ENCODE results near the gene IL17B.

The IL17B gene

DNA sequence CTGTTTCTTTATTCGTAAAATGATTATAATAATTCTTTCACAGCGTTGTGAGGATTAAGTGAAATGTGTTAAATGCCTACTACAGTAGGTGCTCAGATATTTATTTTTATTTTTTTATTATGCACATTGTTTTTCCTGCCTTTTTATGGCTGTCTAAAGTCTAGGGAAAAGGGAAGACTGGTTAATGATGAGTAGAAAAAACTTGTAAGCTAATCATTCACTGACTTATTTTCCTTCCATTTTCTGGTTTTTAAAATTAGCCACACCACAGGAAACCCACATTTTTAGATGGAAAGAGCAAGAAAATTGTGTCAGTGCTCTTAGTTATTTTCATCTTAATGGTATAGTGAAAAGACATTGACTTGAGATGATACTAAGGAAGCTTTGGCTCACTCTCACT, 25.2 kb downstream of the IL17B start:
- no peak for DNase-seq

DNA sequence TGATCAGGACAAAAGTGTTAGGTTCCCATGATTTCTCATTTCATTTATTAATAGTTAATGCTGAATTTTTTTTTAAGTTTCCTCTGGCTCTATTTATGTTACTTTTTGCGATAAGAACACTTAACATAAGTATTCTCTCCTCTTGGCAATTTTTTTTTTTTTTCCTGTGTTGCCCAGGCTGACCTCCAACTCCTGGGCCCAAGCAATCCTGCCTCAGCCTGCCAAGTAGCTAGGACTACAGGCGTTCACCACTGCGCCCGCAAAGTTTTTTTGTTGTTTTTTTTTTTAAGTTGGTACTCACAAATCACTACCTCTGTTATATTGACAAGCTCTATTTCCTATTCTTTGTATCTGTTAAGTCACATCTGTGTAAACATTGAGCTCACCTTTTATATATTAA, 26.9 kb downstream of the IL17B start:
- DNase-seq, result no peak

DNA sequence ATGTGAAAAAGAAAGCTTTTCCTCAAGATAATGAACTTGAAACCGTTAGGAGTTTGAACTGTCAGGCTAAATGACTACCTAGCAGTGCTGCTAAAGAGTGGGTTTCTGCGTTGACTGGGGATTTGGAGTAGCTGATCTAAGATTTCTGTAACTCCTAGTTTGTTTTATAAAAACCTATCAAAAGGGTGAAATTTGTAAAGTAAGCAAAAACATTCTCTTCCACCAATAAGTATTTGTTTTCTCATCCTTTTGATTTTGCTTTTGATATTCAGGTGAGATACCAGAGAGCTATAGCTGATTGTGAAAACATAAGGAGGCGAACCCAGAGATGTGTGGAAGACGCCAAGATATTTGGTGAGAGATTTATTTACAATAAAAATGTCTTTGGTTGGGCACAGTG, 29.7 kb downstream of the IL17B start:
- DNase-seq, result no peak

DNA sequence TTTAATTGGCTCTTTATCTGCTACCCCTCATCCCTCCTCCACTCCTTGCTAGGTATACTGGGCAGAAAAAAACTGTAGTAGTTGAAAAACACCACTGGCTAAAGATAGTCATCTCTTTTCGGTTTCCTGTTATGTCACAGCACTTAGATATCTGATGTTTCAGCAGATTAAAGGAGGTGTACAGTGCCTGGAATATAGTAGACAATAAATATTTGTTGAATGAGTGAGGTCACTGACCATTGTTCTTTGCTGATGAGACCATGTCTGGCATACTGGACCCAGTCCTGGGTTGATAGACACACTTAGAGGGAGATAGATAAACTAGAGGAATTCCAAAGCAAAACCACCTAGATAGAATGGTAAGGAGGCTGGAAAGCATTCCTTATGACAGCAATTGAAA, 30.6 kb downstream of the IL17B start:
- DNase-seq, result no peak

DNA sequence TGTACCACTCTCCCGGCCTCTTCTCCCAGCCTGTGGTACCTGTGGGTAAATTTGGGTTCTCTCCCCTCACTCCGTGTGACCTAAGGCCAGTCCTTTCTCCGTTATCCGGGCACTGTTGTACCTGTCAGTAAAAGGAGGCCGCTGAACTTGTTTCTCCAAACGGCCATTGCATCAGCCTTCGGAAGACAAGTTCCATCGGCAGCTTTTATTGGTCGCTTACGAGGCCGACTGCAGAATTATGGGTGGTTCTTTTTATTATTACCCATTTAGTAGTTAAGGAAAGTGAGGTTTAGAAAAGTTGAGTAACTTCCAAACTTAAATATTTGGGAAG, 33.2 kb downstream of the IL17B start:
- no peak for DNase-seq

DNA sequence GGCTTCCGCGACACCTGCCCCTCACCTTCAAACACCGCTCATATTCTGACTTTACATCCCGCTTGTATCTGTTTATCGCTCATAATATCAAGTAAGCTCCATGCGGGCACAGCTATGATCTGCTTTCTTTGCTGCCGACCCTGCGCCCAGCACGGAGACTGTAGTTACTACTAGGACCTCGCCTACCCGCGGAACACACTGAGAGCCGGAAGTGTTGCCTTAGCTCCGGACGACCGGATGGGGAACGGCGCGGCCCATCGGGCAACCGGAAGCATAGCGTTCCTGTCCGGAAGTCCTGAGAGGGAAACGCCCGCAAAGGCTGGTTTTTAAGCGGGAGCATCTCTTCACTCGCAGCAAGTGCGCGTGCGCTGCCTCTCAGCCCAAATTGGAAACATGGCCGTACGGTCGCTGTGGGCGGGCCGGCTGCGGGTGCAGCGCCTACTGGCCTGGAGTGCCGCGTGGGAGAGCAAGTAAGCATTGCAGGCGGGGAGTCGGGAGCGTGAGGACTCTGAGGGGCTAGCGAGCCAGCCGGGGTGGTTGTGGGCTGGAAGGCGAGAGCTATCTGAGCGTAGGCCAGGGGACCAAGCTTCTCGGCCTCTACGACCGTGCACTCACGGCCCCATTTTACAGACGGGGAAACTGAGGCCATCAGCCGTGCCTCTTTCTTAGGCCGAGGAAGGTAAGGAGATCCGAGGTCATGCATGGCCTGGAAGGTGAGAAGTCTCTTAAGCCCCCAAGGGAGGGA, 33.8 kb downstream of the IL17B start, which contains the start of gene GRPEL2:
Gene GRPEL2 (plus strand): TSS at position 353 of the 745 bp plus-strand sequence. CDS start 41 bp downstream, at position 394.
- DNase-seq, result peak; percentile 94

DNA sequence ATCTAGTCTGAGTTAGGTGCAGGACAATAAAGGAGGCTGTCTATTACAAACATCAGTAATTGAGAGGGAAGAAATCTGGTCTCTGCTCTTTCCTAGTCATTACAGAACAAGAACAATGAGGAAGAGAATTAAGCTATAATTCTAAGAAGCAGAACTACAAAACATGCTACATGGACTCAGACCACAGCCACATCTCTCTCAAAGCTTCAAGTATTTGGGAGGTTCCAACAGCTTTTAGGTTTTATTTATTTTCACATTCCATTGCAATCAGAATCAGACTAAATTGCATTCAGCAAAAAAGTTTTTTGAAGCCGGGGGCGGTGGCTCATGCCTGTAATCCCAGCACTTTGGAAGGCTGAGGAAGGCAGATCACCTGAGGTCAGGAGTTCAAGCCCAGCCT, 34.9 kb downstream of the IL17B start:
- no peak for DNase-seq

DNA sequence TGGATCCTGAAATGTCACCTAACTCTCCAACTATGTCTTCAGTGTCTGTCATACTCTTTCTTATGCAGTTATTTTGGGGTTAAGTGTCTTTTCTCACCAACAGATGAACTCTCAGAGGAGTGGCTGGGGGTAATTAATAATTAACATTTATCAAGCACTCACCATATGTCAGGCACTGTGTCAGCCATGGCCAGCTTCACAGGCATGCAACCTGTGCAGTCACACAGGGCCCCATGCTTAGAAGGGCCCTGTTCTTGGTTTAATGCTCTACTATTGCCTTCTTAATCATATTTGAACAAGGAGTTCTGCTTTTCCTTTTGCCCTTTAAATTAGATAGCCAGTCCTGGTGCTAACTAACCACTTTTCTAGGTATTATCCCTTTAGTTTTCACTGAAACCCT, 37.2 kb downstream of the IL17B start:
- no peak for DNase-seq

DNA sequence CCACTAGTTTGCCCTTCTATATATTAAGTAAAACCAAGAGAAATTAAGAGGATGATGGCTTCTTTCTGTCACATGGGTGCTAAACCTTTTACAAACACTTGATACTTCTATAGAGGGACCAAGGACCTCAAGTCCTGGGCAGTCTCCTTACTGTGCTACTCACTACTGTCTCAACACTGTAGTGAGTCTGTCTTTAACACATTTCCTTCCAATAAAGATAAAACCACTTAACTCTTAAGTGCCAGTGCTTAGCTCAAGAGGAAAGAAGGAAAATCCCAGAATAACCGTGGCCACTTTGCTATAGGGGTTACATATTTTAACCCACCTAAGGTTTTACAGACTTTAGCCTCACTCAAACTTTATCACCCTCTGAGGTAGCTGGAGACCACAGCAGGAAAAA, 38.2 kb downstream of the IL17B start:
- no peak for DNase-seq

DNA sequence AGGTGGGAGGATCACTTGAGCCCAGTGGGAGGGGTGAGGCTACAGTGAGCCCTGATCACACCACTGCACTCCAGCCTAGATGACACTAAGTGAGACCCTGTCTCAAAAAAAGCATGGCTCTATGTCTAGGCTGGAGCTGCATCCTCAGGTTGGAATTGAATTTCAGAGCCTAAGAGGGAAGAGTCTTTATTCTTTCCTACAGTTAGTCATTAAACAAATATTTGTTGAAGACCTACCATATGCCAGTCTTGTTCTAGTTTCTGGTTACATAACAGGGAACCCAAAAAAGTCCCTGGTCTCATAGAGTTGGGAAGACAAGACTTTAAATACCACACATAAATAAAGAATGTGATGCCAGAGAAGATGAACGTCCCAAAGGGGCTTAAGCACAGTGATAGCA, 40.7 kb downstream of the IL17B start:
- DNase-seq, result no peak

DNA sequence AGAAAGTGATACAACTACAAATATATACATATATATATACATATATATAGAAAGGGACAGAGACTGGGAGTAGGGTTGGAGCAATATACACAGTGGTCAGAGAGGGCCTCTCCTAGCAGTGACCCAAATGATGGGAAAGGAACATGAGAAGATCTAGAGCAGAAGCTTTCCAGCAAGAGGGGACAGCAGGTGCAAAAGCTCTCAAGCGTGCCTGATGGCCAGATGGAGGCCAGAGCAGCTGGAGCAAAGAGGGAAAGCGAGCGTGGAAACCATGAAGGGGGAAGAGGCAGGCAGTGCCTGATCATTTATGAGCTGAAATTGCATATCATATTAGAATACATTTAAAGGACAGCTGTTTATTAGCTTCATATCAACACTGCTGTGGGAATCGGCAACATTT, 41.4 kb downstream of the IL17B start:
- no peak for DNase-seq

DNA sequence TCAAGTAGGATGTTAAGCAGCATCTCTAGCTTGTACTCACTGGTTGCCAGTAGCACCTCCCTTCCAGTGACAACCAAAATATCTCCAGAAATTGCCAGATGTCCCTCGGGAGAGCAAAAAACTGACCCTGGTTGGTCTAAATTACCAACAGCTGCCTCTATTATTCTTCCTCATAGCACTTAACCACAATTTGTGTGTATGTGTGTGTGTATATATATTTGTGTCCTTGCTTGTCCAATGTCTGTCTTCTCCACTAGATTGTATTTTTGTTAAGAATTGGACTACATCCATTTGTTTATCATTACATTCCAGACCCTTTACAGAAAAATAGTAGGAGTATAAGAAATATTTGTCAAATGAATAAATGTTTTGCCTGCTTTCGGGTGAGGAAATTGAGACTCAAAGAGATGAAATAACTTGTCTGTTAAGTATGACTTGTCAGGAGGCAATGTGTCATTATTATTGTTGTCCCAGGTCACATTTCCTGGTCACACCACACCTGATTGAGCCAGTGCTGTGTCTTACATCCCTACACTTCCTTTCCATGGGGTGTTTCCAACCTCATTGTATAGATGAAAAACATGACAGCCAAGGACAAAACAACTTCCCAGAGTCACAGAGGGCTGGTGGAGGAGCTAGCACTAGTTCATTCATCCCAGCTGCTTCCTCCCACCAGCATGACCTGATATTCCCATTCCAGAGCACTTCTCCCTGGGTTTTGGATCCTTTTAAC, 45.2 kb downstream of the IL17B start:
- DNase-seq, result no peak

DNA sequence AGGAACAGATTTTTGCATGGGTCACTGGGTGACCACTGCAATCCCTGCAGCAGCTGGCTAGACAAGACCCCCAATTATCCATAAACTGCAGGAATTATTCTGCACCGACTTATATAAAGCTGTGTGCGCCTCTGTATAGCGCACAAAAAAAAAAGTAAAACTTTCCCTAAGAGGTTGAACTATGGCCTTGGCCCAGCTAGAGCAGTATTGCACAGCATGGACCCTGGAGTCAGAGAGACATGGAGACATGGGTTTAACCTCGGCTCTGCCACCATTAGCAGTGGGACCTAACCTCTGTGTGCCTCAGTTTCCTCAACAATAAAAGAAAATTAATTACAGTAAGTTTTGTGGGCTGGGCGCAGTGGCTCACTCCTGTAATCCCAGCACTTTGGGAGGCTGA, 50.9 kb downstream of the IL17B start:
- DNase-seq, result no peak

DNA sequence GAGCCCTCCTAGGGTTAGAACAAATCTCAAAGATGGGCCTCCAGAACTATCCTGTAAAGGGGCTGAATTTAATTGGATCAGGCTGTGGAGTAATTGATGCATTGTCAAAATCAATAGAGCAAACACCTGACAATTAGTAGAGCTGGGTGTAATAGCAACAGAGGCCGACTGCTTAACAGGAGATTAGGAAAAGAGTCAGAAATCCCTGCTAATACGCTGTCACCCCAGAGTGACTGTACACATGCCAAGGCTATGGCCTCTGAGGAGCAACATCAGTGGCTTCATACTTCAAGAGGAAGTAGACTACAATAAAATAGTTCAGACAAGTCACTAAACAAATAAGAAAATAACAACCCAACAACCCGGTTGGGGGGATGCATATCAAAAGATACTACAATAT, 52.5 kb downstream of the IL17B start:
- DNase-seq, result no peak

DNA sequence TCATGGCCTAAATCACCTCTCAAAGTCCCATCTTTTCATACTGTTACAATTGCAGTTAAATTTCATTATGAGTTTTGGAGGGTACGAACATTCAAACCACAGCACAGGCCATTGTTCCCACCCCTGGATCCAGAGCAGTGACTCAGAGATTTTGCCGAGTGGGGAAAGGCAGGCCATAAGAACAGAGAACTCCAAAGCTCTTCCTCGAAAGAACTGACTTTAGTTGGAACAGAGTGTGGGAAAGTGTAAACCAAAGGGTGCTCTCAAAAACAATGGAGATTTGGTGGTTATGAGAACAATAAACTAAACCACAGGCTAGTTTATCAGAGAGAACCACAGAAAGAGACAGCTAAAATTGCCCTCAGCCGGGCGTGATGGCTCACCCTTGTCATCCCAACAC, 53.2 kb downstream of the IL17B start:
- no peak for DNase-seq

DNA sequence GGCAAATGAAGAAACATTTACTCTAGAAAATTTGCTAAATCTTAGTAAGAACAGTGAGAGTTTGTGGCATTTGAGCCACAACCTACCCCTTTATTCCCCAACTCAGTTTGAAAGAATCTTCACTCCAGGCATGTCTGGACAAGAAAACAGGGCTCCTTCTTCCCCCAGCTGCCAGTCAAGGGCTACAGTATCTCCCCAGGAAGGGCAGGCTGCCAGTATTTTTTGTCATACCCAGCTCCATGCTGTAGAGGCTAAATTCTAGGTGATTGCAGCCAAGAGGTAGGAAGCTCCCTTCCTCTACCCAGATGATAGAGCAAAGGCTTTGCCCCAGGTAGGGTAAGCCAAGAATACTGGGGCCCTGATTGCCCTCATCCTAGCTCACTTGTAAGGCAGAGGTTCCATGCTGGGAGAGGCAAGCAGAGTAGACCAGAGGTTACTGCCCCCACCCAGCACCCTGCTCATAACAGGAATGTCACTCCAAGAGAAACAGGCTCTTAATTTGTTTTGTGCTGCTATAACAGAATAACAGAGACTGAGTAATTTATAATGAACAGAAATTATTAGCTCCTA, 53.8 kb downstream of the IL17B start:
- no peak for DNase-seq

DNA sequence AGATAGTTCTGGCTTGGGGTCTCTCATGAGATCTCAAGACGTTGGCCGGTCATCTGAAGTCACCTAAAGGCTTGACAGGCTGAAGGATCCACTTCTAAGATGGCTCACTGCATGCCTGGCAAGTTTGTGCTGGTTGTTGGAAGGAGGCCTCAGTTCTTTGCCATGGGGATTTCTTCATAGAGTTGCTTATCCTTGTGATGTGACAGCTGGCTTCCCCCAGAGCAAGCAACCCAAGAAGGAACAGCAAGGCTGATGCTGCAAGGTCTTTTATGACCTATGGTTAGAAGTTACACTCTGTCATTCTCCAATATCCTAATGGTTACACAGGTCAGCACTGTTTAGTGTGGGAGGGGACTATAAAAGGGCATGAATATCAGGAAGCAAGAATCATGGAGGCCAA, 54.5 kb downstream of the IL17B start:
- DNase-seq, result no peak

Data from NCI-H446 treated with DMSO at 0.1 percent for 48 hours (cell line).